ENCODE measurements around the gene MARK2. TPM values are rescaled to one million over a fixed set of nuclear protein-coding genes. Genes with fewer than 3 reads are reported as not detected.

The MARK2 gene
- total RNA-seq, 1 experiment from 2014 or later: 39.8 TPM

- H3K9me3 Mint-ChIP-seq (ENCODE audit: unreplicated experiment): no peaks in the 10 kb centered on the region
- no peaks in the 10 kb centered on the region for H3K36me3 Mint-ChIP-seq (ENCODE audit: insufficient read depth, unreplicated experiment)
- no peak overlapping the region for H3K27ac Mint-ChIP-seq (ENCODE audit: low read depth, unreplicated experiment)
- BruUV-seq (replicated peaks): no TSS peak
- H3K4me3 Mint-ChIP-seq (ENCODE audit: unreplicated experiment): no peak overlapping the region
- intact Hi-C loops (cut with micrococcal nuclease): no loop called here
- ChIA-PET CTCF (no interaction called here), POLR2A (no interaction called here)
- no peak for TF ChIP-seq CTCF (IDR thresholded peaks at IDR 0.05; ENCODE audit: unreplicated experiment)
- H3K4me1 Mint-ChIP-seq (ENCODE audit: insufficient read depth, unreplicated experiment): peaks cover 9% of the 10 kb centered on the region
- H3K27me3 Mint-ChIP-seq (ENCODE audit: insufficient read depth, unreplicated experiment): no peaks in the 10 kb centered on the region
- no peak for DNase-seq (ENCODE audit: unreplicated experiment)
Measured at GRCh38 chr11:63919267-63920125, 80.6 kb downstream of the MARK2 start.

DNA sequence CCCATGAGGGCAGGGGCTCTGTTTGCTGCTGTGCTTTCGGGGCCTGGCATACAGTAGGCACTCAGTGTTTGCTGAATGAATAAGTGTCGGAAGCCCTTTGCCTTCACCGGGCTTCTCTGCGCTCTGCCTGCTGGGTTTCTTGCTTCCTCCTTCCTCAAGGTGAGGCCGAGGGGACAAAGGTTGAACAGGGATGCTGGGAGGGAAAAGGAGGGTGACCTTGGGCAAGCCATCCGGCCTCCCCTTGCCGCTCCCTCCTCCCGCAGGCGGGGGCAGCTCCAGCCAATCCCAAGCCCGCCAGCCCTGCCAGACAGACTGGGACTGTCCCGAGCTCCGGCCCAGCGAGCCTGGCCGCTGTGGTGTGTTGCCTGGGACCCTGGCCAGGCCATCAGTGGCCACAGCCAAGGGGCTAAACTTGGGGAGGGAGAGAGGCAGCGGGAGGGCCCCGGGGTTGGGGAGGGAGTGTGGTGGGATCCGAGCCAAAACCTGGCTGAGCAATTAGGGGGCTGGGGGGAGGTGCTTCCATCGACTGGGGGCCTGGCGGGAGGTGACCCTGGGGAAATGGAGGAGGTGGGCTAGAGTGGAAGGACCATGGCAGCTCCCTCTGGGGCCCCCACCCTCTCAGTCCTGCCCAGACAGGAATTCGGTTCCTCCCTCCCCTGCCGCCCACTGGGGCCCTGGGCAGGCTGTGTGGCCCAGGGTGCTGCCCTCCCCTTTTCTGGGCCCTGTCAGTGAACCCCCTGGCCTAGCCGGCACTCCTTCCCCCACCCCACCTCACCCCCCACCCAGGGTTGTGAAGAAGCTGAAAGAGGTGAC is 81.4 kb downstream of the MARK2 start:
- intact Hi-C loops (cut with micrococcal nuclease): no loop called here
- H3K36me3 Mint-ChIP-seq (ENCODE audit: insufficient read depth, unreplicated experiment): no peaks in the 10 kb centered on the region
- TF ChIP-seq CTCF (IDR thresholded peaks at IDR 0.05; ENCODE audit: unreplicated experiment): no peak
- ChIA-PET CTCF (no interaction called here), POLR2A (no interaction called here)
- H3K27me3 Mint-ChIP-seq (ENCODE audit: insufficient read depth, unreplicated experiment): no peaks in the 10 kb centered on the region
- no peak overlapping the region for H3K4me3 Mint-ChIP-seq (ENCODE audit: unreplicated experiment)
- no TSS peak for BruUV-seq (replicated peaks)
- no peak for DNase-seq (ENCODE audit: unreplicated experiment)
- H3K4me1 Mint-ChIP-seq (ENCODE audit: insufficient read depth, unreplicated experiment): peaks cover 9% of the 10 kb centered on the region
- no peaks in the 10 kb centered on the region for H3K9me3 Mint-ChIP-seq (ENCODE audit: unreplicated experiment)
- no peak overlapping the region for H3K27ac Mint-ChIP-seq (ENCODE audit: low read depth, unreplicated experiment)

DNA sequence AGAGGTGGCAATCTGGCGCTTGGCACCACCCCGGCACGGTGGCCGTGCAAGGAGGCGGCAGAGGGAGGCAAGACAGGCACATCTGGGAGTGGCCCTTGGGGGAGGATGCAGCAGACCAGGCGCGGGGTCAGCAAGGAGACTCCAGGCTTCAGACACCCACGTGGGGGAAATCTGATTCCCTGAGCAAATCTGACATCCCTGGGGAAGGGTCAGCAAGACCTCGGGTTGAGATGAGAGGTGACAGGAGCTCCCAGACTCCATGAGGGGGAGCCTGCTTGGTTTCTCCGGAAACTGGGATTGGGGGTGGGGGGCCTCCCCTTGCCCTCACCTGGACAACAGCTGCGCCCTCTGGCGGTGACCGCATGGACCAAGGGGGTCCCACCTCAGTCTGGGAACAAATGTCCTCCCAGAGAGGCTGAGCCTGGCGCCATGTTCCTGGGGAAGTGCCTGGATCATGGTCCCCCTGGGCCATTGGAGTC is 82.1 kb downstream of the MARK2 start:
- Mint-ChIP-seq H3K4me3 (ENCODE audit: unreplicated experiment) (no peak overlapping the region), H3K4me1 (ENCODE audit: insufficient read depth, unreplicated experiment) (peaks cover 9% of the 10 kb centered on the region), H3K36me3 (ENCODE audit: insufficient read depth, unreplicated experiment) (no peaks in the 10 kb centered on the region), H3K27ac (ENCODE audit: low read depth, unreplicated experiment) (no peak overlapping the region), H3K27me3 (ENCODE audit: insufficient read depth, unreplicated experiment) (no peaks in the 10 kb centered on the region), H3K9me3 (ENCODE audit: unreplicated experiment) (no peaks in the 10 kb centered on the region)
- POLR2A ChIA-PET: no interaction called here
- no peak for TF ChIP-seq CTCF (IDR thresholded peaks at IDR 0.05; ENCODE audit: unreplicated experiment)
- no TSS peak for BruUV-seq (replicated peaks)
- CTCF ChIA-PET: no interaction called here
- intact Hi-C loops (cut with micrococcal nuclease): no loop called here
- no peak for DNase-seq (ENCODE audit: unreplicated experiment)

DNA sequence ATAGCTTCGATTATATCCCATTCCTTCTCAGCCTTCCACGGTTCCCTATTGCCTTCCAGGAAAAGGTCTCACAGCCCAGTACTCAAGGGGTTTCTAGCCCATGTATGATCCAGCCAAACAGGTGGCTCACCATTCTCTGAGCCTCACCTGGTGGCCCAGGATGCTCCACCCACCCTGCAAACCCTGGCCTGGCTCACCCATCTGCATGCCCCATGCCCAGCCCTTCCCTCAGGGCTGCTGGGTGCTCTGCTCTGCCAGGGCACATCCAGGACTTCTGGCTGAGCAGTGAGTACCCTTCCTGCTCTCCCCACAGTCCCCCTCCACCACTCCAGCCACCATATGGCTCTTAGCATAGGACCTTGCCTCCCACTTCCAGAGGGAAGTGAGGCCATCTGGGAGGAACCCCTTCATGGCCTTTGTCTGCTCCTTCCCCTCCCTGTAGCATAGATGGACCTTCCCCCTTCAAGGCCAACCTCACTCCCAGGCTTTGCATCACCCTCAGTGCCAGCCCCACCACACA is 83.8 kb downstream of the MARK2 start:
- H3K9me3 Mint-ChIP-seq (ENCODE audit: unreplicated experiment): no peaks in the 10 kb centered on the region
- DNase-seq (ENCODE audit: unreplicated experiment): no peak
- no peaks in the 10 kb centered on the region for H3K27me3 Mint-ChIP-seq (ENCODE audit: insufficient read depth, unreplicated experiment)
- POLR2A ChIA-PET: no interaction called here
- CTCF ChIA-PET: no interaction called here
- H3K36me3 Mint-ChIP-seq (ENCODE audit: insufficient read depth, unreplicated experiment): no peaks in the 10 kb centered on the region
- H3K4me3 Mint-ChIP-seq (ENCODE audit: unreplicated experiment): no peak overlapping the region
- TF ChIP-seq CTCF (IDR thresholded peaks at IDR 0.05; ENCODE audit: unreplicated experiment): no peak
- no TSS peak for BruUV-seq (replicated peaks)
- H3K27ac Mint-ChIP-seq (ENCODE audit: low read depth, unreplicated experiment): no peak overlapping the region
- intact Hi-C loops (cut with micrococcal nuclease): no loop called here
- peaks cover 6% of the 10 kb centered on the region for H3K4me1 Mint-ChIP-seq (ENCODE audit: insufficient read depth, unreplicated experiment)

Data from MCF 10A (cell line).